HCT116 (cell line): ENCODE results near the gene KIAA0232. TPM values are rescaled to one million over a fixed set of nuclear protein-coding genes. Genes with fewer than 3 reads are reported as not detected.

Experiments used
- ATAC-seq: fragments of 200-7000 bp; cut with Tn5 transposase; 2 replicates; pipeline ENCODE4 v1.9.1; 2020; ENCODE audit warnings: mild to moderate bottlenecking, moderate library complexity
- BruUV-seq: library from RNA; stranded (reverse); fragments of 400-500 nt; replicated peaks from 2 replicates; lab custom pipeline; 2021; lab: Mats Ljungman, UMichigan
- CTCF ChIA-PET: fragments of 300-600 bp; sonication (Branson Sonifier 250); formaldehyde crosslinking; loops from one replicate; lab custom pipeline; 2021; ENCODE audit warnings: antibody characterized with exemption; lab: Charles Lee
- POLR2A ChIA-PET: fragments of 300-600, 350-600 bp; sonication (Branson Sonifier 250); formaldehyde crosslinking; loops from one replicate; lab custom pipeline; 2021; ENCODE audit warnings: antibody characterized with exemption; lab: Charles Lee
- RAD21 ChIA-PET, 2 experiments: fragments of 300-600 bp; sonication (Branson Sonifier 250); formaldehyde crosslinking; loops; one replicate each; lab custom pipeline; 2023; ENCODE audit warnings: low total read pairs in 2 of 2; ENCODE audit not compliant: uncharacterized antibody in 2 of 2, unreplicated experiment in 2 of 2, low non-redundant PET in 1 of 2; lab: Charles Lee
- DNase-seq: peaks from one replicate; pipeline ENCODE4 v3.0.0-alpha.2; 2010; ENCODE audit warnings: low read depth, low spot score
- H2AFZ ChIP-seq: fragments of 200-600 bp; shearing (Covaris generic), sonication (generic); 2 replicates; pipeline ENCODE4 v1.6.1; 2017; ENCODE audit warnings: low read depth, mixed run types, mixed read lengths, antibody characterized with exemption, low read length; ENCODE audit not compliant: poor library complexity, severe bottlenecking
- H3K27ac ChIP-seq: 2 replicates; pipeline ENCODE4 v1.5.1; 2012; ENCODE audit warnings: low read depth, low read length
- H3K27me3 ChIP-seq: fragments of 200-600 bp; sonication (generic); 2 replicates; pipeline ENCODE4 v1.6.1; 2016; ENCODE audit warnings: mixed run types, low read length, mixed read lengths; ENCODE audit not compliant: insufficient read depth
- H3K36me3 ChIP-seq, 2 experiments: fragments of 200-500 bp in 1 of 2; fragments of 200-600 bp in 1 of 2; sonication (Bioruptor generic) in 1 of 2; sonication (generic) in 1 of 2; 2 replicates each; pipeline versions ENCODE4 v1.5.1 to v1.6.1; 2014 to 2016; ENCODE audit warnings: low read length in 2 of 2, inconsistent platforms in 1 of 2, mixed read lengths in 1 of 2, mixed run types in 1 of 2; ENCODE audit not compliant: insufficient read depth in 2 of 2, control insufficient read depth in 1 of 2
- H3K4me1 ChIP-seq, 2 experiments: fragments of 200-600 bp in 1 of 2; sonication (generic) in 1 of 2; 2 replicates each; pipeline versions ENCODE4 v1.5.1 to v1.6.1; 2012 to 2017; ENCODE audit warnings: low read length in 2 of 2, inconsistent platforms in 1 of 2, mild to moderate bottlenecking in 1 of 2, mixed read lengths in 1 of 2, mixed run types in 1 of 2, moderate library complexity in 1 of 2; ENCODE audit not compliant: insufficient read depth in 2 of 2, control insufficient read depth in 1 of 2
- H3K4me2 ChIP-seq: fragments of 200-600 bp; sonication (generic); 2 replicates; pipeline ENCODE4 v1.6.1; 2017; ENCODE audit warnings: mixed run types, low read length, mixed read lengths
- H3K4me3 ChIP-seq, 2 experiments: fragments of 200-600 bp in 1 of 2; sonication (generic) in 1 of 2; replicated peaks in 1 of 2; 2 replicates each; pipeline ENCODE4 v1.5.1; 2011 to 2016; ENCODE audit warnings: low read length in 2 of 2, control low read depth in 1 of 2, low read depth in 1 of 2, mild to moderate bottlenecking in 1 of 2, mixed read lengths in 1 of 2, mixed run types in 1 of 2
- H3K79me2 ChIP-seq: fragments of 200-600 bp; sonication (generic); 2 replicates; pipeline ENCODE4 v1.6.1; 2017; ENCODE audit warnings: mild to moderate bottlenecking, mixed run types, low read length, moderate library complexity, mixed read lengths; ENCODE audit not compliant: insufficient read depth
- H3K9ac ChIP-seq: fragments of 200-600 bp; sonication (generic); 2 replicates; pipeline ENCODE4 v1.6.1; 2016; ENCODE audit warnings: low read length, mixed read lengths
- H3K9me2 ChIP-seq: fragments of 200-600 bp; sonication (generic), shearing (Covaris generic); 2 replicates; pipeline ENCODE4 v1.6.1; 2017; ENCODE audit warnings: mixed run types, mild to moderate bottlenecking, moderate library complexity; ENCODE audit not compliant: insufficient read depth
- H3K9me3 ChIP-seq, 2 experiments: fragments of 200-500 bp in 1 of 2; fragments of 200-600 bp in 1 of 2; sonication (Bioruptor generic) in 1 of 2; sonication (generic) in 1 of 2; 2 replicates each; pipeline ENCODE4 v1.6.1; 2014 to 2017; ENCODE audit warnings: low read length in 2 of 2, mixed read lengths in 2 of 2, inconsistent platforms in 1 of 2, low read depth in 1 of 2, mild to moderate bottlenecking in 1 of 2, mixed run types in 1 of 2, moderate library complexity in 1 of 2; ENCODE audit not compliant: control insufficient read depth in 1 of 2, insufficient read depth in 1 of 2
- H4K20me1 ChIP-seq: fragments of 200-600 bp; sonication (generic), shearing (Covaris generic); 2 replicates; pipeline ENCODE4 v1.6.1; 2017; ENCODE audit warnings: mixed run types, mild to moderate bottlenecking, moderate library complexity; ENCODE audit not compliant: insufficient read depth
- CBX3 ChIP-seq: IDR thresholded peaks from 2 replicates; pipeline ENCODE4 v1.6.1; 2012; ENCODE audit warnings: low read depth
- CEBPB ChIP-seq: IDR thresholded peaks from 2 replicates; pipeline ENCODE4 v1.6.1; 2012; ENCODE audit warnings: low read depth
- ELF1 ChIP-seq: IDR thresholded peaks from 2 replicates; pipeline ENCODE4 v1.6.1; 2012; ENCODE audit warnings: low read depth, borderline replicate concordance
- EZH2 ChIP-seq: fragments of 200-600 bp; sonication (generic); IDR thresholded peaks from 2 replicates; pipeline ENCODE4 v1.6.1; 2017; ENCODE audit warnings: antibody characterized with exemption, mixed run types
- EZH2phosphoT487 ChIP-seq: fragments of 200-600 bp; IDR thresholded peaks from 2 replicates; pipeline ENCODE4 v1.6.1; 2018; ENCODE audit warnings: antibody characterized with exemption, borderline replicate concordance
- POLR2A ChIP-seq: IDR thresholded peaks from 2 replicates; pipeline ENCODE4 v1.7.0; 2011; ENCODE audit warnings: borderline replicate concordance; ENCODE audit not compliant: insufficient read depth, insufficient read length; ENCODE audit errors: extremely low read depth
- REST ChIP-seq: IDR thresholded peaks from 2 replicates; pipeline ENCODE4 v1.6.1; 2012; ENCODE audit warnings: low read depth
- SRF ChIP-seq: IDR thresholded peaks from 2 replicates; pipeline ENCODE4 v1.6.1; 2012; ENCODE audit warnings: low read depth
- ZBTB33 ChIP-seq: IDR thresholded peaks from 2 replicates; pipeline ENCODE4 v1.6.1; 2011; ENCODE audit warnings: mild to moderate bottlenecking, low read length, moderate library complexity; ENCODE audit not compliant: insufficient replicate concordance; ENCODE audit errors: extremely low read depth
- intact Hi-C: fragments of 100-400 bp; cut with micrococcal nuclease; formaldehyde crosslinking; loops from 2 replicates; pipeline ENCODE4 v1.10.0; 2022
- total RNA-seq: library from RNA; stranded (reverse); gene quantifications from one replicate; pipeline ENCODE4 v1.2.1, GENCODE V29; 2021; ENCODE audit not compliant: unreplicated experiment

The KIAA0232 gene
- total RNA-seq, 1 experiment from 2014 or later: 18.1 TPM

GRCh38 chr4:6875431-6875831 lies 92.9 kb downstream of the KIAA0232 start:
- ATAC-seq: no peak
- ChIA-PET POLR2A (no interaction called here), RAD21 (no interaction called here), CTCF (no interaction called here)
- Histone ChIP-seq H3K27ac (no peak overlapping the region), H3K79me2 (no peaks in the 10 kb centered on the region), H3K4me1 (no peaks in the 10 kb centered on the region), H3K9me3 (no peaks in the 10 kb centered on the region), H4K20me1 (no peaks in the 10 kb centered on the region), H3K4me3 (no peak overlapping the region), H3K9me2 (no peaks in the 10 kb centered on the region), H3K36me3 (peaks cover 16 to 17% of the 10 kb centered on the region in 2 experiments; a peak in 3 of 4 replicates), H2AFZ (no peak overlapping the region), H3K27me3 (no peaks in the 10 kb centered on the region), H3K9ac (no peak overlapping the region), H3K4me2 (no peak overlapping the region)
- no TSS peak for BruUV-seq
- intact Hi-C loops: no loop called here
- TF ChIP-seq EZH2phosphoT487 (no peak), CBX3 (no peak), SRF (no peak)
- no peak for DNase-seq

GRCh38 chr4:6876440-6876839 lies 93.9 kb downstream of the KIAA0232 start:
- H3K4me3 ChIP-seq: no peak overlapping the region
- RAD21 ChIA-PET: no interaction called here
- H3K27me3 ChIP-seq: no peaks in the 10 kb centered on the region
- DNase-seq: no peak
- no peaks in the 10 kb centered on the region for H4K20me1 ChIP-seq
- no peak overlapping the region for H2AFZ ChIP-seq
- intact Hi-C loops: no loop called here
- CTCF ChIA-PET: no interaction called here
- POLR2A ChIA-PET: no interaction called here
- ATAC-seq: no peak
- H3K4me1 ChIP-seq: no peaks in the 10 kb centered on the region
- H3K9me3 ChIP-seq: no peaks in the 10 kb centered on the region
- no peak overlapping the region for H3K4me2 ChIP-seq
- no TSS peak for BruUV-seq
- peaks cover 20 to 21% of the 10 kb centered on the region in 2 experiments; a peak in 3 of 4 replicates for H3K36me3 ChIP-seq
- no peak for TF ChIP-seq REST
- TF ChIP-seq ZBTB33: no peak
- TF ChIP-seq EZH2: no peak
- no peak for TF ChIP-seq CEBPB
- no peak for TF ChIP-seq ELF1
- no peak for TF ChIP-seq POLR2A
- TF ChIP-seq EZH2phosphoT487: no peak
- H3K9me2 ChIP-seq: no peaks in the 10 kb centered on the region
- H3K27ac ChIP-seq: no peak overlapping the region
- no peak overlapping the region for H3K9ac ChIP-seq
- H3K79me2 ChIP-seq: no peaks in the 10 kb centered on the region
